H1 (cell line): ENCODE results near the gene LRP8. TPM values are rescaled to one million over a fixed set of nuclear protein-coding genes. Genes with fewer than 3 reads are reported as not detected.

Experiments
- CTCF ChIA-PET: fragments of 300-600 bp; sonication (Branson Sonifier 250); formaldehyde crosslinking; loops from one replicate; lab custom pipeline; 2021; ENCODE audit not compliant: partially characterized antibody; lab: Charles Lee
- POLR2A ChIA-PET: fragments of 300-600 bp; sonication (Branson Sonifier 250); formaldehyde crosslinking; loops from one replicate; lab custom pipeline; 2021; ENCODE audit warnings: inconsistent platforms; ENCODE audit not compliant: partially characterized antibody; lab: Charles Lee
- DNase-seq, 2 experiments: peaks; one replicate each; pipeline versions ENCODE4 v3.0.0 to v3.0.0-alpha.2; 2010 to 2022; ENCODE audit warnings: low spot score in 2 of 2, low read depth in 1 of 2, mixed read lengths in 1 of 2
- FAIRE-seq: peaks from 2 replicates; lab custom pipeline; 2011; peaks lifted over from hg19 to GRCh38; lab: Jason Lieb, UNC
- H2AFZ ChIP-seq: 2 replicates; pipeline ENCODE4 v1.8.1; 2012; ENCODE audit warnings: low read length, inconsistent platforms
- H2AK5ac ChIP-seq: 2 replicates; pipeline ENCODE4 v1.6.1; 2013; ENCODE audit warnings: low read depth, low read length
- H2BK120ac ChIP-seq: replicated peaks from 2 replicates; pipeline ENCODE3; 2013; ENCODE audit warnings: low read depth, low read length, inconsistent platforms
- H2BK12ac ChIP-seq: 2 replicates; pipeline ENCODE4 v1.6.1; 2013; ENCODE audit warnings: low read depth, low read length
- H2BK15ac ChIP-seq: 2 replicates; pipeline ENCODE4 v1.6.1; 2013; ENCODE audit warnings: low read length
- H2BK20ac ChIP-seq: 2 replicates; pipeline ENCODE4 v1.6.1; 2013; ENCODE audit warnings: low read length
- H2BK5ac ChIP-seq: 2 replicates; pipeline ENCODE4 v1.6.1; 2013; ENCODE audit warnings: low read depth, low read length
- H3K14ac ChIP-seq: 2 replicates; pipeline ENCODE4 v1.6.1; 2013; ENCODE audit warnings: inconsistent platforms; ENCODE audit not compliant: insufficient read length
- H3K18ac ChIP-seq: 2 replicates; pipeline ENCODE4 v1.6.1; 2013; ENCODE audit warnings: low read length; ENCODE audit errors: extremely low read depth
- H3K23ac ChIP-seq: 2 replicates; pipeline ENCODE4 v1.6.1; 2013; ENCODE audit warnings: inconsistent platforms; ENCODE audit not compliant: insufficient read length
- H3K23me2 ChIP-seq: 2 replicates; pipeline ENCODE4 v1.6.1; 2013; ENCODE audit warnings: low read depth, low read length
- H3K27ac ChIP-seq: 2 replicates; pipeline ENCODE4 v1.6.1; 2011; ENCODE audit warnings: low read depth, low read length, inconsistent platforms
- H3K27me3 ChIP-seq, 4 experiments: replicated peaks in 1 of 4; 1 replicate in 1 of 4; 2 replicates in 3 of 4; pipeline versions ENCODE4 v1.6.1 to v1.8.1; 2011 to 2013; ENCODE audit warnings: low read length in 3 of 4, mild to moderate bottlenecking in 3 of 4, inconsistent platforms in 2 of 4, mixed read lengths in 2 of 4, moderate library complexity in 1 of 4; ENCODE audit not compliant: control insufficient read depth in 3 of 4, insufficient read depth in 3 of 4; ENCODE audit errors: extremely low read depth in 1 of 4
- H3K36me3 ChIP-seq, 4 experiments: 2 replicates each; pipeline versions ENCODE4 v1.6.1 to v1.8.1; 2011 to 2013; ENCODE audit warnings: mild to moderate bottlenecking in 4 of 4, low read length in 3 of 4, moderate library complexity in 2 of 4, control low read depth in 1 of 4, inconsistent platforms in 1 of 4; ENCODE audit not compliant: insufficient read depth in 4 of 4, control insufficient read depth in 2 of 4
- H3K4ac ChIP-seq: replicated peaks from 2 replicates; pipeline ENCODE3; 2013; ENCODE audit warnings: low read length, low read depth, mixed read lengths, inconsistent platforms; ENCODE audit not compliant: insufficient read length
- H3K4me1 ChIP-seq, 4 experiments: replicated peaks in 1 of 4; 1 replicate in 1 of 4; 2 replicates in 3 of 4; pipeline versions ENCODE4 v1.6.1 to v1.8.1; 2011 to 2013; ENCODE audit warnings: low read length in 3 of 4, inconsistent platforms in 2 of 4, mixed read lengths in 1 of 4; ENCODE audit not compliant: insufficient read depth in 4 of 4, control insufficient read depth in 3 of 4
- H3K4me2 ChIP-seq, 2 experiments: 2 replicates each; pipeline versions ENCODE4 v1.6.1 to v1.8.1; 2011 to 2013; ENCODE audit warnings: low read depth in 2 of 2, low read length in 2 of 2, control low read depth in 1 of 2, inconsistent platforms in 1 of 2, mild to moderate bottlenecking in 1 of 2; ENCODE audit not compliant: insufficient read depth in 1 of 2
- H3K4me3 ChIP-seq, 4 experiments: fragments of 200-600, 300-600 bp in 1 of 4; sonication (generic), shearing (Covaris generic), sonication (Bioruptor Twin) in 1 of 4; 2 replicates each; pipeline versions ENCODE4 v1.5.1 to v1.8.1; 2011 to 2016; ENCODE audit warnings: low read length in 4 of 4, low read depth in 3 of 4, control low read depth in 2 of 4, inconsistent platforms in 2 of 4, mild to moderate bottlenecking in 2 of 4, mixed read lengths in 1 of 4, moderate library complexity in 1 of 4; ENCODE audit not compliant: insufficient read depth in 2 of 4; ENCODE audit errors: extremely low read depth in 1 of 4
- H3K56ac ChIP-seq: replicated peaks from 2 replicates; pipeline ENCODE3; 2013; ENCODE audit warnings: low read depth, mild to moderate bottlenecking, mixed read lengths, low read length, inconsistent platforms; ENCODE audit not compliant: insufficient read length
- H3K79me1 ChIP-seq: 2 replicates; pipeline ENCODE4 v1.6.1; 2013; ENCODE audit warnings: low read depth, low read length, control low read depth
- H3K79me2 ChIP-seq, 2 experiments: 2 replicates each; pipeline versions ENCODE4 v1.6.1 to v1.8.1; 2012 to 2013; ENCODE audit warnings: low read length in 2 of 2, mild to moderate bottlenecking in 2 of 2, inconsistent platforms in 1 of 2; ENCODE audit not compliant: insufficient read depth in 2 of 2, control insufficient read depth in 1 of 2
- H3K9ac ChIP-seq, 4 experiments: replicated peaks in 1 of 4; 1 replicate in 1 of 4; 2 replicates in 3 of 4; pipeline versions ENCODE4 v1.6.1 to v1.8.1; 2011 to 2013; ENCODE audit warnings: low read depth in 3 of 4, low read length in 3 of 4, control low read depth in 2 of 4, mild to moderate bottlenecking in 2 of 4, moderate library complexity in 2 of 4, inconsistent platforms in 1 of 4; ENCODE audit errors: extremely low read depth in 1 of 4
- H3K9me3 ChIP-seq, 2 experiments: 2 replicates each; pipeline versions ENCODE4 v1.6.1 to v1.8.1; 2012 to 2013; ENCODE audit warnings: mild to moderate bottlenecking in 2 of 2, moderate library complexity in 2 of 2, control low read depth in 1 of 2, inconsistent platforms in 1 of 2, low read depth in 1 of 2, low read length in 1 of 2, mixed read lengths in 1 of 2; ENCODE audit not compliant: insufficient read depth in 2 of 2
- H4K20me1 ChIP-seq, 2 experiments: replicated peaks in 1 of 2; 2 replicates each; pipeline versions ENCODE3 to v1.8.1; 2011 to 2013; ENCODE audit warnings: inconsistent platforms in 2 of 2, low read length in 2 of 2, mild to moderate bottlenecking in 1 of 2; ENCODE audit not compliant: insufficient read depth in 2 of 2, control insufficient read depth in 1 of 2
- H4K5ac ChIP-seq: 2 replicates; pipeline ENCODE4 v1.6.1; 2013; ENCODE audit warnings: low read length, low read depth, mixed read lengths, inconsistent platforms; ENCODE audit not compliant: insufficient read length
- H4K8ac ChIP-seq: 2 replicates; pipeline ENCODE4 v1.8.0; 2013; ENCODE audit warnings: mild to moderate bottlenecking, moderate library complexity, low read length, inconsistent platforms; ENCODE audit not compliant: insufficient read depth; ENCODE audit errors: extremely low read depth
- H4K91ac ChIP-seq: replicated peaks from 2 replicates; pipeline ENCODE3; 2013; ENCODE audit warnings: low read length, mixed read lengths, inconsistent platforms; ENCODE audit not compliant: insufficient read length
- CREB1 ChIP-seq: IDR thresholded peaks from 2 replicates; pipeline ENCODE4 v1.6.1; 2012; ENCODE audit warnings: inconsistent platforms
- HDAC6 ChIP-seq: IDR thresholded peaks from one replicate; pipeline ENCODE4 v1.7.1; 2012; ENCODE audit warnings: low read depth, mild to moderate bottlenecking, inconsistent platforms, low read length, moderate library complexity
- POU5F1 ChIP-seq: IDR thresholded peaks from 2 replicates; pipeline ENCODE4 v1.6.1; 2011; ENCODE audit warnings: low read depth, mild to moderate bottlenecking, low read length, moderate library complexity
- WGBS, 2 experiments: shearing (Covaris generic) in 1 of 2; methylation state at CpG; one replicate each; pipeline versions ENCODE4 v1.1.6 to v1.1.7; 2013 to 2015; ENCODE audit warnings: low lambda C conversion rate in 2 of 2, mixed read lengths in 2 of 2, inconsistent platforms in 1 of 2, low coverage in 1 of 2, missing lambda C conversion rate in 1 of 2; ENCODE audit not compliant: insufficient replicate concordance in 2 of 2, insufficient coverage in 1 of 2, insufficient read length in 1 of 2; ENCODE audit errors: extremely low coverage in 1 of 2, missing lambda C conversion rate in 1 of 2; 5-methylcytosine and 5-hydroxymethylcytosine counted together
- polyA plus RNA-seq, 7 experiments: library from polyadenylated mRNA; depleted of rRNA in 3 of 7; stranded (reverse) in 5 of 7; unstranded in 2 of 7; fragments of >200 nt in 5 of 7; fragments of 200-250 nt in 2 of 7; gene quantifications; 1 replicate in 5 of 7; 2 replicates in 1 of 7; 4 replicates in 1 of 7; pipeline versions ENCODE4 v1.2.1 to v1.2.3, GENCODE V29; 2011 to 2013; ENCODE audit warnings: missing spikeins in 2 of 7, mixed read lengths in 2 of 7
- total RNA-seq: library from RNA; stranded (reverse); fragmentation: NEBNext Ultra II Directional; extraction: Animal tissue kit (Norgen Biotek cat#: 25700); gene quantifications from 2 replicates; pipeline ENCODE4 v1.2.1, GENCODE V29; 2021

The LRP8 gene
- total and polyA plus RNA-seq, 2 of the 8 experiments (the other 6 are each of a cell fraction or from before 2014, with no cell fraction given): 63.2 to 66.4 TPM

- H2AFZ ChIP-seq: no peak overlapping the region
- no peaks in the 10 kb centered on the region for H3K9me3 ChIP-seq
- H3K79me2 ChIP-seq: no peaks in the 10 kb centered on the region
- no peak overlapping the region for H3K4ac ChIP-seq
- no peak overlapping the region for H2BK5ac ChIP-seq
- no peak overlapping the region for H2AK5ac ChIP-seq
- FAIRE-seq (no peak), DNase-seq (no peak)
- CTCF ChIA-PET: interaction anchor here (0.7 to 7.0 kb wide), 7 partner anchors 9 to 117 kb away, joined by 3 to 103 read pairs (median 5); no protein-coding TSS in a partner anchor
- H3K4me2 ChIP-seq: no peak overlapping the region
- no peak overlapping the region for H4K5ac ChIP-seq
- no peaks in the 10 kb centered on the region for H3K23me2 ChIP-seq
- WGBS, 2 experiments: 79% methylated on average over 3 of the region's 3 CpGs; no CpG with 5 or more reads in 1 of the 2 experiments
- H2BK12ac ChIP-seq: no peak overlapping the region
- H3K56ac ChIP-seq: no peak overlapping the region
- H4K8ac ChIP-seq: no peak overlapping the region
- H3K36me3 ChIP-seq: peaks cover 8 to 59% (median 46%) of the 10 kb centered on the region in 4 experiments; a peak in 7 of 8 replicates
- no peak overlapping the region for H4K91ac ChIP-seq
- no peak overlapping the region for H3K14ac ChIP-seq
- H2BK20ac ChIP-seq: no peak overlapping the region
- H3K27me3 ChIP-seq: no peaks in the 10 kb centered on the region
- no peaks in the 10 kb centered on the region for H3K4me1 ChIP-seq
- H3K4me3 ChIP-seq: no peak overlapping the region
- H2BK120ac ChIP-seq: no peak overlapping the region
- no peak overlapping the region for H3K27ac ChIP-seq
- 0 out of 2 replicates have a peak, but pooled peaks cover 3% of the 10 kb centered on the region for H3K79me1 ChIP-seq
- peaks cover 4% of the 10 kb centered on the region in 2 experiments for H4K20me1 ChIP-seq
- no peak overlapping the region for H3K9ac ChIP-seq
- no peak overlapping the region for H2BK15ac ChIP-seq
- no peak overlapping the region for H3K18ac ChIP-seq
- no peak overlapping the region for H3K23ac ChIP-seq
- TF ChIP-seq HDAC6 (no peak), POU5F1 (no peak), CREB1 (no peak)
- POLR2A ChIA-PET: no interaction called here
Measured at GRCh38 chr1:53275566-53275965, 52.3 kb downstream of the LRP8 start.
